ENCODE measurements around the gene MAGEB17. TPM values are rescaled to one million over a fixed set of nuclear protein-coding genes. Genes with fewer than 3 reads are reported as not detected.

MAGEB17 gene
- total and polyA plus RNA-seq, 2 of the 8 experiments (the other 6 are each of a cell fraction or from before 2014, with no cell fraction given) = 0.48 to 1.1 TPM

DNA sequence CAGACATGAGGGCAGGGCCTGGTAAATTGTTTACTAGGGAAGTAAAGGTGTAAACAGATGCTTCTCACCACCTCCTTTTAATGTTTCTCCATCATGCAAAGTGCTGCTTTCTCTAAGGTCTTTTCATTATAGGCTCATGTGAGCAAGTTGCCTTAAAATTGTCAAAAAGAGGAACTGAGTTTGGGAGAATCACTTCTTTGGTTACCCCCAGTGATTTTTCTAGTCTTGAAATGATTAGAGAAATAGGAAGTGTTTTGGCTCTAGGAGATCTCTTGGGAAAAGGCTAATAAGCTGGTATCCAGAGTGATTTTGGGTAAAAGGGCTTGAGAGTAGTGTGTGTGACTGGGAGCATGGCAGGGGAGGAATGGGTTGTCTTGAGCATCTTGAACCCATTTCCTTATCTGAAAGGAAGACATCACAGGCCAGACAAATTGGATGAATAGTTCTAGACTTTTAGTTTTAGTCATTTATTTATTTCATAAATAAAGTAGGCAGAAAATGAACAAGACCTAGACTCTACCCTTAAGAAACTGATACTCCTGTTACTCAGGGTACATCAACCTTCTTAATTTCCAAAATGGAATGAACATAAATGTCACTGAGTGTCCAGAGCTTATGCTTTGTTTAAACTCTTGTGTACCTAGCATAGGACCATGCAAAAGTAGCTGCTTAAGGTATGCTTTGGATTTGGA lies 29.7 kb upstream of the MAGEB17 start (continued):
- TF ChIP-seq CHD7 (IDR thresholded peaks at IDR 0.05; ENCODE audit: insufficient replicate concordance, low read length) (no peak), HDAC2 (IDR thresholded peaks at IDR 0.05; ENCODE audit: borderline replicate concordance in 1 of 2, low read depth in 2 of 2, low read length in 2 of 2) (no peak)
